Spleen (tissue), 11 donors: ENCODE measurements around the gene SNX22. TPM values are rescaled to one million over a fixed set of nuclear protein-coding genes. Genes with fewer than 3 reads are reported as not detected.

Experiments
- DNase-seq: peaks from one replicate; pipeline ENCODE4 v3.0.0-alpha.2; 2020
- H3K27ac ChIP-seq, 8 donors: fragments of 200-600 bp; sonication (generic) in 7 of 8; 1 replicate in 4 of 8; 2 replicates in 4 of 8; pipeline versions ENCODE4 v1.5.0 to v1.8.0; 2016 to 2021; ENCODE audit warnings: inconsistent platforms in 4 of 8, mild to moderate bottlenecking in 4 of 8, moderate library complexity in 1 of 8
- H3K27me3 ChIP-seq, 7 donors: fragments of 200-600 bp; sonication (generic) in 6 of 7; replicated peaks in 1 of 7; 1 replicate in 4 of 7; 2 replicates in 3 of 7; pipeline versions ENCODE4 v1.5.0 to v1.8.0; 2016 to 2021; ENCODE audit warnings: inconsistent platforms in 3 of 7, mild to moderate bottlenecking in 1 of 7
- H3K36me3 ChIP-seq, 6 donors: fragments of 200-600 bp; sonication (generic) in 5 of 6; 1 replicate in 4 of 6; 2 replicates in 2 of 6; pipeline versions ENCODE4 v1.5.0 to v1.8.0; 2016 to 2021; ENCODE audit warnings: inconsistent platforms in 2 of 6
- H3K4me1 ChIP-seq, 6 donors: fragments of 200-600 bp; sonication (generic) in 5 of 6; 1 replicate in 3 of 6; 2 replicates in 3 of 6; pipeline versions ENCODE4 v1.5.0 to v1.8.0; 2016 to 2021; ENCODE audit warnings: inconsistent platforms in 3 of 6
- H3K4me3 ChIP-seq, 8 donors: fragments of 200-600 bp; sonication (generic) in 7 of 8; 1 replicate in 4 of 8; 2 replicates in 4 of 8; pipeline versions ENCODE4 v1.5.0 to v1.8.0; 2016 to 2021; ENCODE audit warnings: inconsistent platforms in 4 of 8, mild to moderate bottlenecking in 4 of 8, moderate library complexity in 2 of 8
- H3K9me3 ChIP-seq, 8 donors: fragments of 200-600 bp; sonication (generic) in 7 of 8; 1 replicate in 4 of 8; 2 replicates in 4 of 8; pipeline versions ENCODE4 v1.5.0 to v1.8.0; 2016 to 2021; ENCODE audit warnings: inconsistent platforms in 4 of 8
- CTCF ChIP-seq, 11 experiments: fragments of 200-600 bp in 7 of 11; fragments of 450-650 bp in 4 of 11; sonication (generic) in 4 of 11; IDR thresholded peaks in 8 of 11; conservative IDR thresholded peaks in 3 of 11; 1 replicate in 7 of 11; 2 replicates in 4 of 11; pipeline versions ENCODE4 v1.4.0 to v1.8.0; 2016 to 2021; ENCODE audit warnings: antibody characterized with exemption in 11 of 11, inconsistent platforms in 4 of 11, mild to moderate bottlenecking in 1 of 11
- POLR2A ChIP-seq, 3 donors: fragments of 450-650 bp; IDR thresholded peaks; one replicate each; pipeline ENCODE4 v1.5.1; 2017; ENCODE audit warnings: antibody characterized with exemption in 3 of 3, mild to moderate bottlenecking in 1 of 3
- POLR2AphosphoS5 ChIP-seq, 3 donors: sonication (generic); formaldehyde crosslinking; IDR thresholded peaks; one replicate each; pipeline ENCODE4 v1.5.1; 2017; ENCODE audit warnings: antibody characterized with exemption in 3 of 3
- WGBS, 5 donors: extraction: QIAGEN DNeasy Blood & Tissue Kit in 3 of 5; methylation state at CpG; one replicate each; pipeline versions ENCODE4 v1.1.5 to v1.1.7; 2013 to 2018; 5-methylcytosine and 5-hydroxymethylcytosine counted together
- intact Hi-C: fragments of 100-400 bp; cut with DNase I; formaldehyde crosslinking; loops from one replicate; pipeline ENCODE4 v1.15.0; 2023; ENCODE audit warnings: low total_unique reads
- polyA plus RNA-seq, 3 donors: library from polyadenylated mRNA; stranded (reverse); fragments of 200-250 nt; gene quantifications; one replicate each; pipeline ENCODE4 v1.2.1, GENCODE V29; 2013
- total RNA-seq, 7 donors: library from RNA; depleted of rRNA in 3 of 7; stranded (reverse); fragments of >200 nt in 3 of 7; fragmentation: NEBNext Ultra II Directional in 4 of 7; extraction: Animal tissue kit (Norgen Biotek cat#: 25700) in 4 of 7; gene quantifications; one replicate each; pipeline versions ENCODE4 v1.1.0 to v1.2.1, GENCODE V29; 2016 to 2021
- donor health status: healthy with polysubstance abuse.
- donor health status: DM: no; HTN: no; CAD: no; lungs with moderate emphysema.
- donor health status: DM: no; HTN: no; CAD: no.
- donor health status: Bipolar disorder and iron deficiency.
- donor health status: healthy.
- donor health status: DM: no; HTN: no; CAD: no.
- donor health status: DM: yes; HTN: yes; CAD: no.

Gene SNX22
- total and polyA plus RNA-seq, 10 donors, result 8.9 to 18.6 (median 13.7) TPM

GRCh38 chr15:64127521-64128270 lies 23.8 kb upstream of the SNX22 start:
- H3K4me3 ChIP-seq, result no peak overlapping the region
- peaks cover 0 to 3% (median 0%) of the 10 kb centered on the region in 6 donors for H3K4me1 ChIP-seq
- DNase-seq, result no peak
- no peaks in the 10 kb centered on the region for H3K27me3 ChIP-seq
- intact Hi-C loops, result no loop called here
- H3K36me3 ChIP-seq, result peaks cover 18 to 100% (median 99%) of the 10 kb centered on the region in 6 donors
- no peak overlapping the region for H3K27ac ChIP-seq
- no peaks in the 10 kb centered on the region for H3K9me3 ChIP-seq
- WGBS, 5 donors, result 85 to 93% (median 89%) methylated on average over 6 of the region's 6 CpGs
- TF ChIP-seq CTCF (IDR thresholded peaks at IDR 0.05 in 8 of 11, conservative IDR thresholded peaks at IDR 0.05 in 3 of 11), result no peak
- no peak for TF ChIP-seq POLR2A (IDR thresholded peaks at IDR 0.05)
- TF ChIP-seq POLR2AphosphoS5 (IDR thresholded peaks at IDR 0.05), result no peak

GRCh38 chr15:64130159-64130558 lies 21.4 kb upstream of the SNX22 start:
- Histone ChIP-seq H3K27me3 (no peaks in the 10 kb centered on the region), H3K27ac (no peak overlapping the region), H3K36me3 (peaks cover 19 to 100% (median 99%) of the 10 kb centered on the region in 6 donors), H3K4me1 (peaks cover 0 to 13% (median 0%) of the 10 kb centered on the region in 6 donors), H3K9me3 (no peaks in the 10 kb centered on the region), H3K4me3 (no peak overlapping the region)
- intact Hi-C loops, result no loop called here
- DNase-seq, result no peak
- WGBS, 5 donors, result 92 to 99% (median 97%) methylated on average over 3 of the region's 3 CpGs
- TF ChIP-seq POLR2A (IDR thresholded peaks at IDR 0.05), result no peak
- TF ChIP-seq POLR2AphosphoS5 (IDR thresholded peaks at IDR 0.05), result no peak
- TF ChIP-seq CTCF (IDR thresholded peaks at IDR 0.05 in 8 of 11, conservative IDR thresholded peaks at IDR 0.05 in 3 of 11), result no peak

GRCh38 chr15:64131547-64131946 lies 20.0 kb upstream of the SNX22 start:
- H3K27me3 ChIP-seq, result no peaks in the 10 kb centered on the region
- H3K4me3 ChIP-seq, result no peak overlapping the region
- no peaks in the 10 kb centered on the region for H3K9me3 ChIP-seq
- DNase-seq, result no peak
- intact Hi-C loops, result no loop called here
- no peak for TF ChIP-seq POLR2AphosphoS5 (IDR thresholded peaks at IDR 0.05)
- TF ChIP-seq POLR2A (IDR thresholded peaks at IDR 0.05), result no peak
- no peak for TF ChIP-seq CTCF (IDR thresholded peaks at IDR 0.05 in 8 of 11, conservative IDR thresholded peaks at IDR 0.05 in 3 of 11)
- H3K27ac ChIP-seq, result no peak overlapping the region
- WGBS, 5 donors, result 93 to 99% (median 97%) methylated on average over 7 of the region's 7 CpGs
- peaks cover 22 to 100% (median 99%) of the 10 kb centered on the region in 6 donors for H3K36me3 ChIP-seq
- H3K4me1 ChIP-seq, result peaks cover 0 to 17% (median 0%) of the 10 kb centered on the region in 6 donors

GRCh38 chr15:64132217-64132616 lies 19.3 kb upstream of the SNX22 start:
- TF ChIP-seq CTCF (IDR thresholded peaks at IDR 0.05 in 8 of 11, conservative IDR thresholded peaks at IDR 0.05 in 3 of 11), result no peak
- no peak for TF ChIP-seq POLR2AphosphoS5 (IDR thresholded peaks at IDR 0.05)
- no peak for TF ChIP-seq POLR2A (IDR thresholded peaks at IDR 0.05)

More at GRCh38 chr15:64132217-64132616, 19.3 kb upstream of the SNX22 start:
- 86 to 98% (median 95%) methylated on average over 4 of the region's 4 CpGs for WGBS, 5 donors
- no peak overlapping the region for H3K27ac ChIP-seq
- H3K9me3 ChIP-seq, result no peaks in the 10 kb centered on the region
- H3K4me3 ChIP-seq, result no peak overlapping the region
- H3K4me1 ChIP-seq, result peaks cover 0 to 23% (median 2%) of the 10 kb centered on the region in 6 donors
- peaks cover 22 to 100% (median 99%) of the 10 kb centered on the region in 6 donors for H3K36me3 ChIP-seq
- DNase-seq, result no peak
- no peaks in the 10 kb centered on the region for H3K27me3 ChIP-seq
- intact Hi-C loops, result no loop called here
